Ascending aorta (tissue), 2 donors: ENCODE measurements around the gene ADAMTS19. TPM values are rescaled to one million over a fixed set of nuclear protein-coding genes. Genes with fewer than 3 reads are reported as not detected.

Experiments
- DNase-seq, 2 donors: peaks; one replicate each; pipeline ENCODE4 v3.0.0-alpha.2; 2019; ENCODE audit warnings: low spot score in 2 of 2
- H3K27ac ChIP-seq, 2 donors: fragments of 200-600 bp; sonication (generic); one replicate each; pipeline ENCODE4 v1.5.1; 2016 to 2017; ENCODE audit warnings: mild to moderate bottlenecking in 1 of 2
- H3K27me3 ChIP-seq: fragments of 200-600 bp; sonication (generic); one replicate; pipeline ENCODE4 v1.5.1; 2017
- H3K36me3 ChIP-seq, 2 donors: fragments of 200-600 bp; sonication (generic); one replicate each; pipeline ENCODE4 v1.5.1; 2016
- H3K4me1 ChIP-seq, 2 donors: fragments of 200-600 bp; sonication (generic); one replicate each; pipeline ENCODE4 v1.5.1; 2016 to 2017; ENCODE audit warnings: mild to moderate bottlenecking in 1 of 2
- H3K4me3 ChIP-seq, 2 donors: fragments of 200-600 bp; sonication (generic); one replicate each; pipeline ENCODE4 v1.5.1; 2016 to 2017; ENCODE audit warnings: mild to moderate bottlenecking in 1 of 2
- H3K9me3 ChIP-seq, 2 donors: fragments of 200-600 bp; sonication (generic); one replicate each; pipeline ENCODE4 v1.5.1; 2016
- intact Hi-C: fragments of 100-400 bp; cut with DNase I; formaldehyde crosslinking; loops from one replicate; pipeline ENCODE4 v1.15.1; 2023
- total RNA-seq: library from RNA; depleted of rRNA; stranded (reverse); fragments of >200 nt; gene quantifications from one replicate; pipeline ENCODE4 v1.1.0, GENCODE V29; 2016
- TF ChIP-seq, protein P1 (sequence below), 3 experiments: fragments of 200-600 bp in 2 of 3; fragments of 450-650 bp in 1 of 3; sonication (generic) in 2 of 3; IDR thresholded peaks; one replicate each; pipeline ENCODE4 v1.5.1; 2016 to 2019; ENCODE audit warnings: antibody characterized with exemption in 3 of 3, mild to moderate bottlenecking in 1 of 3, moderate library complexity in 1 of 3

ADAMTS19 gene
- total RNA-seq, 1 donor from 2014 or later, result 0.32 TPM

DNA sequence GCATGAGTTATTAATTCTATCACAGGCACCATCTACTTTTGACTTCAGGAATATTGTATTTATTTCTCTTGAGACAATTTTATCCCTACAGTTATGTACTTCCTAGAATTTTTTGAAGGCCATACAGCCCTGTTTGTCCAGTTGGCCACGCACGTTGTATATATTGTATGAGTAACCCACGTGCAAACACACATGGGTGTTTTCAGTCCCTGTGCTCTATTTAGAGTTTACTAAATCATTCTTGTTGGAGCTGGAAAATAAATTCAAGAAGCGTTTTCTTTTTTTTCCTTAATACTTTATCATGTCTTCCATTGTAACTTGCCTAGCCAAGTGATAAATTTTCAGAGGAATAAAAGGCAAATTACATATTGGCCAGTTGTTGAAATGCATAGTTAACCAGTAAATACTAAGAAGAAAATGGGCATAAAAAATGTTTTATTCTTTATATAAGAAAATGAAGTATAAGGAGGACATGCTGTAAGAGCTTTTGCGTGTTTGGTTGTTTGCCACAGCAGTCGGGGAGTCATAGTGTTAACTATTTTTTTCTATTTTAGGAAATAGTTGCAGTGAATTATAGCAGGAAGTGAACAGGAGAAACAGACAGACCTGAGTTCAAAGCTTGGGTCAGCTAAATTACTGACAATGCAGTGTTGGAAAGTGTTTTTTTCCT, 201.4 kb downstream of the ADAMTS19 start:
- intact Hi-C loops, result loop anchor here (5.0 kb wide), 1 partner anchor 106 kb away; no protein-coding TSS in a partner anchor
- DNase-seq, result no peak
- TF ChIP-seq, protein P1, sequence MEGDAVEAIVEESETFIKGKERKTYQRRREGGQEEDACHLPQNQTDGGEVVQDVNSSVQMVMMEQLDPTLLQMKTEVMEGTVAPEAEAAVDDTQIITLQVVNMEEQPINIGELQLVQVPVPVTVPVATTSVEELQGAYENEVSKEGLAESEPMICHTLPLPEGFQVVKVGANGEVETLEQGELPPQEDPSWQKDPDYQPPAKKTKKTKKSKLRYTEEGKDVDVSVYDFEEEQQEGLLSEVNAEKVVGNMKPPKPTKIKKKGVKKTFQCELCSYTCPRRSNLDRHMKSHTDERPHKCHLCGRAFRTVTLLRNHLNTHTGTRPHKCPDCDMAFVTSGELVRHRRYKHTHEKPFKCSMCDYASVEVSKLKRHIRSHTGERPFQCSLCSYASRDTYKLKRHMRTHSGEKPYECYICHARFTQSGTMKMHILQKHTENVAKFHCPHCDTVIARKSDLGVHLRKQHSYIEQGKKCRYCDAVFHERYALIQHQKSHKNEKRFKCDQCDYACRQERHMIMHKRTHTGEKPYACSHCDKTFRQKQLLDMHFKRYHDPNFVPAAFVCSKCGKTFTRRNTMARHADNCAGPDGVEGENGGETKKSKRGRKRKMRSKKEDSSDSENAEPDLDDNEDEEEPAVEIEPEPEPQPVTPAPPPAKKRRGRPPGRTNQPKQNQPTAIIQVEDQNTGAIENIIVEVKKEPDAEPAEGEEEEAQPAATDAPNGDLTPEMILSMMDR (IDR thresholded peaks at IDR 0.05), result no peak
- Histone ChIP-seq H3K9me3 (no peaks in the 10 kb centered on the region), H3K36me3 (no peaks in the 10 kb centered on the region), H3K27ac (no peak overlapping the region), H3K4me3 (no peak overlapping the region), H3K4me1 (no peaks in the 10 kb centered on the region), H3K27me3 (no peaks in the 10 kb centered on the region)

DNA sequence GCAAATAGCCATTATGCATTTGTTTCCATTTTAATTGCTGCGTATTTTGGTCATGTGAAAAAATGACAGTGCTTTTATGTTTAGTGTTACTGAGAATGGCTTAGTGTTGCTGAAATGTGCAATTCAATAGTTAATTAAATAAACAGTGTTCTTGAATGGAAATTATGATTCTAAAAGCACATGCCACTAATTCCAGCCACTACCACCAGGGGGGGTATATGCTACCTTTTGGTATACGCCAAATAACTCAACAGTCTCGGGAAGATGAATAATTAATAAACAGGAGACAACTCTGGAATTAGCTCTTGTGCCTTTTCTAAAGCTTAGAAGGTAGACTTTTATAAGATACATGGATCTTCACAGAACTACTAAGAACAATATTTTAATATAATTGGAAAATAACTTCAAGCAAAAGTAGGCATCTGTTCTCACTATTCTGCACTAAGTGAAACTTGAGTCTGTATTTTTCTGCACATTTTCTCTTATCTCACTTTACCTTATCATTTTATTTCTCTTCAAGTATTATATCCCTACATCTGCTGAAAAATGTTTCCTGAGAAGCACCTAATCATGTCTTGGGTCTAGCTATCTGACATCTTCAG, 204.3 kb downstream of the ADAMTS19 start:
- Histone ChIP-seq H3K36me3 (no peaks in the 10 kb centered on the region), H3K4me3 (no peak overlapping the region), H3K9me3 (peaks cover 0 to 5% of the 10 kb centered on the region in 2 donors), H3K27ac (no peak overlapping the region), H3K4me1 (no peaks in the 10 kb centered on the region), H3K27me3 (no peaks in the 10 kb centered on the region)
- TF ChIP-seq, protein P1 (IDR thresholded peaks at IDR 0.05), result peak in 2 of 3 experiments; percentile 58 to 63
- peak in 1 of 2 donors; percentile 62 for DNase-seq
- intact Hi-C loops, result loop anchor here (5.0 kb wide), 1 partner anchor 103 kb away; no protein-coding TSS in a partner anchor

DNA sequence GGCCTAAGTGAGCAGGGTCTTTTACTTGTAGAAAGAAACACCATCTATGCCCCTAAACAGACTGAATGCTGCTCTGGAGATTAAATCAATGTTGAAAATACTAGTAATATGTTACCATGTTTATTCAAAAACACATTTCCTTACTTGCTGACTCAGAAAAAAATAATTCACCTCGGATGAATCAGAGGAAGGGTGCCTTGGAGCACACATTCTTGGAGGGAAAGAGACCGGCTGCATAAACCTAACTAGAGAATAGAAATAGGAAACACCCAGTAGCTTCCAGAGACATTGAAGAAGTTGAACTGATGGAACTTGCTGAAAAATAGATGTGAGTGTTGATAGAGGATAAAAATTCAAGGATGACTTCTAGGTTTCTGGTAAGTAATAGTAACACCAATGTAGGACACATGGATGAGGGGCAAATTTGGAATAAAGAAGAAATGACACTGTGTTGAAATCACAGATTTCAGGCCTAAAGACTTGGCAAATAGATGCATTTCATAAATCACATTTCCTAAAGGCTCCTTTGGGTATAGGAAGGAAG, 210.9 kb downstream of the ADAMTS19 start:
- H3K27me3 ChIP-seq, result no peaks in the 10 kb centered on the region
- peaks cover 0 to 5% of the 10 kb centered on the region in 2 donors for H3K9me3 ChIP-seq
- TF ChIP-seq, protein P1 (IDR thresholded peaks at IDR 0.05), result no peak
- no peak overlapping the region for H3K27ac ChIP-seq
- no peaks in the 10 kb centered on the region for H3K4me1 ChIP-seq
- no peak for DNase-seq
- no peak overlapping the region for H3K4me3 ChIP-seq
- intact Hi-C loops, result no loop called here
- H3K36me3 ChIP-seq, result no peaks in the 10 kb centered on the region

DNA sequence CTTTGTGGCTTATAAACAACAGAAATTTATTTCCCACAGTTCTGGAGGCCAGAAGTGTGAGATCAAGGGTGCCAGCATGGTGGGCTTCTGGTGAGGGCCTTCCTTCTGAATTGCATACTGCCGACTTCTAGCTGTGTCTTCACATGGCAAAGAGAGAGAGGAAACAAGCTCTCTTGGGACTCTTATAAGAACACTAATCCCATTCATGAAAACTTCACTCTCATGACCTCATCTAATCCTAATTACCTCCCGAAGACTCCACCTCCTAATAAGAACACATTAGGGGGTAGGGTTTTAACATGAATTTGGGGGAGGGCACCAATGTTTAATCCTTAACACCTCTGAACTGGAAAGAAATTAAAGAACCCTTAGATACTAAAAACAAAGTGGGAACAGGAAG, 211.9 kb downstream of the ADAMTS19 start:
- intact Hi-C loops, result no loop called here
- TF ChIP-seq, protein P1 (IDR thresholded peaks at IDR 0.05), result no peak
- no peaks in the 10 kb centered on the region for H3K4me1 ChIP-seq
- H3K4me3 ChIP-seq, result no peak overlapping the region
- H3K27me3 ChIP-seq, result no peaks in the 10 kb centered on the region
- H3K36me3 ChIP-seq, result no peaks in the 10 kb centered on the region
- DNase-seq, result no peak
- no peak overlapping the region for H3K27ac ChIP-seq
- peaks cover 0 to 5% of the 10 kb centered on the region in 2 donors for H3K9me3 ChIP-seq

DNA sequence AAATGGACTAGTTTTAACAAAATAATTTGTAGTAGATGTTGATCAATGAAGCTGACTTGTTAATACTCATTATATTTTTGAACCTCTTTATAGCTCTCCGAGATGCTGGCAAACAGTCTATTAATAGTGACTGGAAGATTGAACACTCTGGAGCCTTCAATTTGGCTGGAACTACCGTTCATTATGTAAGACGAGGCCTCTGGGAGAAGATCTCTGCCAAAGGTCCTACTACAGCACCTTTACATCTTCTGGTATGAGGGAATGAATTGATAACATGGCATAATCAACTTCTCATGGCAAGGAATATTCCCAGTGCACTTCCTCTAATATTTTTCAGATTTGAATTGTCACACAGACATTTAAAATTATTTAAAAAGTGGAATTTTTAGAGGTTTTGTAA, 219.6 kb downstream of the ADAMTS19 start:
- DNase-seq, result no peak
- Histone ChIP-seq H3K36me3 (no peaks in the 10 kb centered on the region), H3K4me3 (no peak overlapping the region), H3K27ac (no peak overlapping the region), H3K9me3 (no peaks in the 10 kb centered on the region), H3K4me1 (no peaks in the 10 kb centered on the region), H3K27me3 (no peaks in the 10 kb centered on the region)
- intact Hi-C loops, result no loop called here
- TF ChIP-seq, protein P1 (IDR thresholded peaks at IDR 0.05), result no peak
